Activated CD4-positive, CD25-positive, alpha-beta regulatory T cell treated with anti-CD3 and anti-CD28 coated beads, Interleukin-2, amount 50 U/mL, for 72 hours (primary cell): ENCODE measurements around the gene DOCK3.
"Not testable (repeated sequence)": the region's sequence is repeated elsewhere in the genome, so short reads cannot be mapped to it uniquely, and the experiment has no call there.

Experiments
- DNase-seq: peaks from one replicate; pipeline ENCODE4 v3.0.0; 2021

The DOCK3 gene

DNA sequence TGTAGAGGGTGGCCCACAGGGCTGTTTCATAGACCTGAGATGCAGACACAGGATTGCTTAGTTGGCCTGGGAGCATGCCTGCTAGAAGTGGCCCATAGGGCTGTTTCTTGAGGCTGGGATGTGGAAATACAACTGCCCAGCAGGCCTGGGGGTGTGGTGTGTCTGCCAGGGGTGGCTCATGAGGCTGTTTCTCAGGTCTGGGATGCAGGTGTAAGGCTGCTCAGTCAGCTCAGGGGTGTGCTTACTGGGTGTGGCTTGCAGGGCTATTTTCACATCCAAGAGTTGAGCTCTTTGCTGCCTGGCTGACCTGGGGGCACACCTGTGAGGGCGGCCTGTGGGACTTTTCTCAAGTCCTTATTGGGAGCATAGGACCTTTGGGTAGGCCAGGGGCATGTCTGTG is 131.3 kb downstream of the DOCK3 start:
- DNase-seq: no peak

DNA sequence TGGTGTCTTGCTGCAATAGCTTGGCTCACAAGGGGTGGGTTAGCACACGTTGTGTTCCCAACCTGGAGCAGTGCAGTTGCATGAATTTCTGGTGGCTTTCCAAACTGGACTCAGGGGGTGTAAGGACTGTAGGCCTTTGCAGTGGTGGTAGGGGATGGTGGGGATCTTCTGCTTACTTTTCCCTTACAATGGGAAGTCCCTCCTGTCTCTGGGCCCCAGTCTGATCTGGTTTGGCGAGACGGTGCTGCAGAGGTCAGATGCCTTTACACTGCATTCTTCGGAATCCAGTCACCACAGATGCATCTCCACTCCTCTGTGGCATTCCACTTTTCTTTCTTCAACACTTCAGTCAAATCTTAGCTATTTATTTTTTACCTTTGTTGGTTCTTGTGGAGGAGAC is 132.1 kb downstream of the DOCK3 start:
- DNase-seq: no peak

DNA sequence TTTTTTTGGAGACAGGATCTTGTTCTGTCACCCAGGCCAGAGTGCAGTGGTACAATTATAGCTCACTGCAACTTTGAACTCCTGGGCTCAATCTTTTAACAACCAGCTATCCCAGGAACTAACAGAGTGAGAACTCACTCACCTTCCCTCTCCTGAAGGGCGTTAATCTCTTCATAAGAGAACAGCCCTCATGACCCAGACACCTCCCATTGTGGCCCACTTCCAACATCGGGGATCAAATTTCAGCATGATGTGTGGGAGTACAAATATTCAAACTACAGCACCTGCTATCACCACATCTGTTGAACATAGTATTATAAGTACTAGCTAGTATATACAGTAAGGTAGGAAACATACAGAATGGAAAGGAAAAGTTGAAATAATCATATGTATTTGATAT is 132.5 kb downstream of the DOCK3 start:
- DNase-seq: no peak

DNA sequence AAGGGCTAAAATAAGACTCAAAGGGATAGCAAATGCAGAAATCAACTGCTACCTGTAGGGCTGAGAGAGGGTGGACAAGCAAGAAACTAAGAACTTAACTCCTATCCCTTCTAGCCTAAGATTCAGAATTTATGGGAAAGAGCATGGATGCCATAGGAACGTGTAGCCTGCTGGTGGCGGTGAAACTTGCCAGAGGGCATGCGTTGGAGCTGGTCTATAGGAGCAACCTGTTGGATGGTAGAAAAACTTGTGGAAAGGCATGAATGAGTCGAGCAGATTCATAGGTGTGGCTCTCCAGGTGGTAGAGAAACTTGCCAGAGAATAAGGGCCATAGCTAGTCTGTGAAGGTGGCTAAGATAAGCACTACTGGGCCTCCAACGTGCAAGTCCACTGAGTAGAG is 137.2 kb downstream of the DOCK3 start:
- DNase-seq: no peak

DNA sequence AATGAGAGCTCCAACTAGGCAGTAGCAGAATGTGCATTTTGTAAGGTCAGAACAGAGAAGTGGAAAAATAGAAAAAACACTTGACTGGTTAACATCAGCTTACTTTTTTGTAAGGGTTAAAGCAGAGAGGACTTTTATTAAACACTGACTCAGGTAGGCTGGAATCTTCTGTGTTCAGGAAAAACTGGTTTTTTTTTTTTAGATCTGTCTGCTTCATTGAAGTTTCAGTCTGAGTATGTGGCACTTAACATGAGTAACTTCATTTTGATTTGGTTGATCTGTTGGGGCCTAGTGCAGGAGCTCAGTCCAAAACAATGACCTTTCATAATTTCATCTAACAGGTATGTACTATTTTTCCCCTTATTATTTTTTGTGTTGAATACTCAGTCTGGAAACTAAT is 141.1 kb downstream of the DOCK3 start:
- DNase-seq: no peak

DNA sequence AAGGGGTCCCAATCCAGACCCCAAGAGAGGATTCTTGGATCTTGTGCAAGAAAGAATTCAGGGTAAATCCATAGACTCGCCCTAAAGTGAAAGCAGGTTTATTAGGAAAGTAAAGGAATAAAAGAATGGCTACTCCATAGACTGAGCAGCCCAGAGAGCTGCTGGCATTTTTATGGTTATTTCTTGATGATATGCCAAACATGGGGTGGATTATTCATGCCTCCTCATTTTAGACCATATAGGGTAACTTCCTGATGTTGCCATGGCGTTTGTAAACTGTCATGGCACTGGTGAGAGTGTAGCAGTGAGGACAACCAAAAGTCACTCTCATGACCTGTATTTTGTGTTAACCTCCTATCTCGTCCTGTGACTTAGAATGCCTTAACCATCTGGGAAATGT is 142.2 kb downstream of the DOCK3 start:
- DNase-seq: no peak

DNA sequence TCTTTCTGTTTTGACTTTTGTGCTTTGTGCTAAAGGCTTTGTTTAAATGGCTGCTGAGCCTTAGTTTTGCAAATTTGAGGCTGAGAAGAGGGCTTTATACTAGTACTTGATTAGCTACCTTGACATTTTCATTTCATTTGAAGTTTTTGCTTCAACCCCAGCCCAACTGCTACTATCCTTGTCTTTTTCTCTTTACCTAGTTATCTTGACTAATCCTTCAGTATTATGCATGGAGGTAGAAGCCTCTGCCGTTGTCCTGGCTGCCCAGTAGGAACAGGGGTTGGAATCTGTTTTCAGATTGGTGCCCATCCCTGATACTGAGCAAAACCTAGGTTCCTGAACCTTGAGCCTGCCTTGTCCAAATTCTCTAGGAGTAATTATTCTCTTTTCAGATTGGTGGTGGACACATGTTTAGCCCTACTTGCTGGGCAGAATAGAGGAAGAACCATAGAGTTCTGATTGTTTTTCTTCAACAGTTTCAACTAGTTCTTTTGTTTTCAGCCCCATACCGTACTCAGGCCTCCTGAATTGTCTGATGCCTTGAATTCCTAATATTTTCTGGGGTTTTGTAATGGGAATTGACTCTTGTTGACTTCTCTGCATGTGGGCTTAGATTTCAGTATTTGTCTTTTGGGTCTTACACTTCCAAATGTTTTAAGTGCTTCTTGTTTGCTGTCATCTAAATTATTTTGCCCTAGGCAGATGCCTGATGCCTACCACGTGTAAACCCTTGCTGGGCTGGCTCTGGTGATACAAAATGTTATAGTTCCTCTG is 143.2 kb downstream of the DOCK3 start:
- DNase-seq: no peak

DNA sequence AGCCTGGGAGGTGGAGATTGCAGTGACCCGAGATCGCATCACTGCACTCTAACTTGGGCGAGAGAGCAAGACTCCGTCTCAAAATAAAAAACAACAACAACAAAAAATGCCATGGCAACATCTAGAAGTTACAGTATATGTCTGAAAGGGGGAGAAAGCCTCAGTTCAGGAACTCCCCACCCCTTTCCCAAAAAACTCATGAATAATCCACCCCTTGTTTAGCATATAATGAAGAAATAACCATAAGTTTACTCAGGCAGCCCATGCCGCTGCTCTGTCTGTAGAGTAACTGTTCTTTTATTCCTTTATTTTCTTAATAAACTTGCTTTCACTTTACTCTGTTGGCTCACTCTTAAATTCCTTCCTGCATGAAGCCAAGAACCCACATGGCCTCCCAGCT is 145.2 kb downstream of the DOCK3 start:
- no peak for DNase-seq

DNA sequence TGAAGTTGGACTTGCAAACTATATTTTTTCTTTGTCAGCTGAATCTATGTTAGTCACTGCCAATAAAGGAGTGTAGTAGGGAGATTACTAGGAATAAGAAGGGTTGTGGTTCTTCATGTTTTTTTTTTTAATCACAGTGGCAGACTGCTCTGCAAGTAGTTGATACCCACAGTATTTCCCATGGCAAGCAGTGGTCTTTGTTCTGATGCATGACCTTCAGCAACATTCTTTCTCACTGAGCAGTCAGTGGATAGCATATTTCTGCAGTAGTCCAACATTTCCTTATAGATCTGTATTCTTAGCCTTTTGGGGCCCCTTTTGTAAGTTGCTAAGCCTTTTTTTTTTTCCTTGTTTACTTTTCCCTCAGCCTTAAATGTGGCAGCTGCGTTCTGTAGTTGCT is 151.1 kb downstream of the DOCK3 start:
- DNase-seq: no peak

DNA sequence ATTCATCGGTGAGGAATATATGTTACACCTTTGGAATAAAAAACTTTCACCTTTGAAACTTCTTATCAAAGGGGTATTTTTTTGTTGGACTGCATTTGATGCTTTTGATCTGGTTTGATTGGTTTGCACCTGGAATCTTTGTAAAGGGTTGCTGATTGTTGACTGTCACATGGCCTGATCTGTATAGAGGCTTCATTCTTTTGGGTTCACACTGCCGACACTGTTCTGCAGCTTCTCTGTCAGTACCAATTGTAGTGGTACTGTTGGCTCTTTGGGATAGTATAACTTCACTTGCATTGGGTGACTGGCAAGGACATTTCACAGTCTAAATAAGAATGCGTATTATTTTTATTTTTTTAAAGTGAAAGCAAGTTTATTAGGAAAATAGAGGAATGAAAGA is 155.7 kb downstream of the DOCK3 start:
- DNase-seq: no peak

DNA sequence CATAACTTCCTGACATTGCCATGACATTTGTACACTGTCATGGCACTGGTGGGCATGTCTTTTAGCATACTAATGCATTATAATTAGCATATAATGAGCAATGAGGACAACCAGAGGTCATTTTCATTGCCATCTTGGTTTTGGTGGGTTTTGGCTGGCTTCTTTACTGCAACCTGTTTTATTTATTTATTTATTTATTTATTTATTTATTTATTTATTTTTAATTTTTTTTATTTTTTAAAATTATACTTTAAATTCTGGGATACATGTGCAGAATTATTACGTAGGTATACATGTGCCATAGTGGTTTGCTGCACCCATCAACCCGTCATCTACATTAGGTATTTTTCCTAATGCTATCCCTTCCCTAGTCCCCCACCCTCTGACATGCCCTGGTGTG is 156.3 kb downstream of the DOCK3 start:
- not testable (repeated sequence) for DNase-seq

DNA sequence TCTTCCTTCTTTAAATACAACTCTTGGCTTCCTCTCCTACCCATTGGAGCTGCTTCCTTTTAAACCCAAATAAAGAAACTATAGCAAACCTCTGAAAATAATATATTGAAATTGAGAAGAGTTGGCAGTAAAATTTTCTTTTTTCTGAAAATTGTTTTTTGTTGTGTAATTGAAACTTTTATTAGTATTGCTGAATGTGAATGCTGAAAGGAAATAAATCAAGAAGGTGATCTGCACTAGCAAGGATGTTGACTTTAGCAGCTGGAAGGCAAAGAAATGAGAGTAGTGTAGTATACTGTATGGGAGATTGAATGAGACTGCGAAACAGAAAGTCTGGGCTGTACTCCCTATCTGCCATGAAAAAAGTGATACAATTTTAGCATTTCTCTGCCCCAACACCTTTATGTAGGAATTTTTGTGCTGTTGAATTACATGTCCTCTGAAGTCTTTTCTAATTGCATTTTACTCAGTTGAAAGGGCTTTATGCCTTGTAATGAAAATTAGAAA is 166.3 kb downstream of the DOCK3 start:
- DNase-seq: no peak

DNA sequence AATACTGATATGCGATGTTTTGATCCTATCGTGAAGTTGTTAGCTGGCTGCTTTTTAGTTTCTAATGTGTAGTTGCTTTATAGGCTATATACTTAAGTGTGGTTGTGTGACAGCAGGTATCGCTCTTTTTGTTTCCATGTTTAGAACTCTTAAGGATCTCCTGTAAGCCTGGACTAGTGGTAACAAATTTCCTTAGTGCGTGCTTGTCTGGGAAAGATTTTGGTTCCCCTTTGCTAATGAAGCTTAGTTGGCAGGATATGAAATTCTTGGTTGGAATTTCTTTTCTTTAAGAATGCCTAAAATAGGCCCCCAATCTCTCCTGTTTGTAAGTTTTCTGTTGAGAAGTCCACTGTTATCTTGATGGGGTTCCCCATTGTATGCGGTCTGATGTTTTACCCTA is 173.6 kb downstream of the DOCK3 start:
- no peak for DNase-seq

DNA sequence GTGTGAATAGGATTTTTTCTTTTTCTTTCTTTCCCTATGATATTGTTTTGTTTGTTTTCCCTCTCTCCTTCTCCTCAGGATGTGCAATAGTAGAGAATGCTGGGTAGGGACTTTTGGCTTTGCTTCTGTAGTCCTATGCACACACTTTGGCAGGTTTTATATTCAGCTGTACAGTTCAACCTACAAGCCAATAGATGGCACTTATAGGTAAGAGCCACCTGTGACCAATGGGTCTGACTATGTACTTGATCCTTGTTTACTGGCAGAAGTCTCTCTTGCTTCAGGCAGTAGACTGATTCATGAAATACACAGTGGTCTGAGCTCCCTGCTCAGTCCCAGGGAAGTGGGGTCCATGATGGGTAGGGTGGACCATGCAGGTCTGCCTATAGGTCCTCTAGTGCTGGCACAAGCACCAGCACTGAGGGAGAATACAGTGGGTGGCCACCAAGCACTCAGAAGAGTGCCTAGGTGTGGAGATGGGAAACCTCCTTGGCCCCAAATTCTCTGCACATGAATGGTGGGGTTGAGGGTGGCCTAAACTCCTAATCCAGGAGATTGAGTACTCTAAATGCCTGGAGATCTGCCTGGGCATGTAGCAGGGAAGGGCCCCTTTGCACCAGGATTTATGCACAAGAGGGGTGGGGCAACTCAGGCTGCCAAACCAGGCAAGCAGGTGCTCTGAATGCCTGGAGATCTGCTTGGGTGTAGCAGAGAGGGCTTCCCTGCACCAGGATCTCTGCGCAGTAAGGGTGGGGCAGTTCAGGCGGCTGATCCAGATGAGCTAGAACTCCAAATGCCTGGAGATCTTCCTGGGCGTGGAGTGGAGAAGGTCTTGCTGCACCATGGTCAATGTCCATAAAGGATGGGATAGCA is 176.1 kb downstream of the DOCK3 start:
- no peak for DNase-seq

DNA sequence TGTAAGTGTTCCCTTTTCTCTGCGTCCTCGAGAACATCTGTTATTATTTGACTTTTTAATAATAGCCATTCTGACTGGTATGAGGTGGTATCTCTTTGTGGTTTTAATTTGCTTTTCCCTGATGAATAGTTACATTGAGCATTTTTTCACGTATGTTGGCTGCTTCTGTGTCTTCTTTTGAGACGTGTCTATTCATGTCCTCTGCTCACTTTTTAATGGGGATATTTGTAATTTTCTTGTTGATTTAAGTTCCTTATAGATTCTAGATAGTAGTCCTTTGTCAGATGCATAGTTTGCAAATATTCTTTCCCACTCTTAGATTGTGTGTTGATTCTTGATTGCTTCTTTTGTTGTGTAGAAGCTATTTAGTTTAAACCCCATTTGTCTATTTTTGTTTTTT is 179.2 kb downstream of the DOCK3 start:
- no peak for DNase-seq

DNA sequence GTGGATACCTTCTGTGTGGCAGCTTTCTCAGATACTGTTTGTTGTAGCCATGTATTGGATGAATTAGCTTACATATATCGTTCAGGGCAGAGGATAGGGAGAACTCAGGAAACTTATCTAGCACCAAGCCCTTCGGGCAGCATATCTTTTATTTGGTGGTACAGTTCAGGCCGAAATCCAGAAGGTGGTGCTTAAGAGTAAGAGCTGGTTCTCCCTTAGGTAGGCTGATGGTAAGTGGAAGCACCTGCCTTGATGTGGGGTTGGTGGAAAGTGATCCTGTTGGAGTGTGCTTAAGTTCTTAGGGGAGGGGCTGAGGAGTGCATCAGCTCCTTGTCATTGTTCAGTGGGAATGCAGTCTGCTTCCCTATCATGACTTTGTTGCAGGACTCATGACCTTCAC is 187.5 kb downstream of the DOCK3 start:
- DNase-seq: no peak

DNA sequence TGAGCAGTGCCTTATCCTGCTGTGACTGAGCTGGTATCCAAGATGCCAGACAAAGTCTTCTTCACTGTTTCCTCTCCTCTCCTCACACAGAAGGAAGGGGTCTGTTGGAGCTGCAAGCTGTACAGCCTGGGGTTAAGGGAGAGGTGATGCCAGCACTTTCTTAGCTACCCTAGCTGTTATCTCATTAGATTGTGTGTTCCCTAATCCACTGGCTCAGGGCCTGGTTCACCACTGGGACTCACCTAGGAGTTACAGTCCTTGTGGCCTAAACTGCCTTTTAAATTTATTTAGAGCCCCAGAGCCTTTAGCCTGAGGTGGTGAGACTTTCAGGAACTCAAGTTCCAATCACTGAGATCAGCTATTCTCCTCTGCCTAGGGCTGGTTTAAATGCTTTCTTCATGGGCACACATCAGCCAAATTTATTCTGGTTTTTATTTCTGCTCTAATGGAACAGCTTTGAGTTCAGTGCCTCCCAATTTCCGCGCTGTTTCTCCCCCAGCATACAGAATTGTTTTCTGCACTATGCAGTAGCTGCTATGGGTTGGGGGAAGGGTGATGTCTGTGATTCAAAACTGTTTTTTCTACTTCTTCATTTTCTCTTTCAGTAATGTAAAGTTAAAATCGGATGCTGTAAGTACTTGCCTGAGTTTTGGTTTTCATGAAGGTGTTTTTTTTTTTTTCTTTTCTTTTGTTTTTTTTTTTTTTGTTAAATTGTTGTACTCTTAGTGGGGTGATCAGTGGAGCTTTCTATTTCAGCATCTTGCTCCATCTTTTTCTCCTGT is 198.8 kb downstream of the DOCK3 start:
- DNase-seq: no peak

DNA sequence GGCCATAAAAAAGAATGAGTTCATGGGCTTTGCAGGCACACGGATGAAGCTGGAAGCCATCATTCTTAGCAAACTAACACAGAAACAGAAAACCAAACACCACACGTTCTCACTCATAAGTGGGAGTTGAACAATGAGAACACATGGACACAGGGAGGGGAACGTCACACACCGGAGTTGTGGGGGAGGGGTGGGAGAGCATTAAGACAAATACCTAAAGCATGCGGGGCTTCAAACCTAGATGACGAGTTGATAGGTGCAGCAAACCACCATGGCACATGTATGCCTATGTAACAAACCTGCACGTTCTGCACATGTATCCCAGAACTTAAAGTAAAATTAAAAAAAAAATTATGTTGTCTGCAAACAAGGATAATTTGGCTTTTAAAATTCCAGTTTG is 200.1 kb downstream of the DOCK3 start:
- DNase-seq: not testable (repeated sequence)

DNA sequence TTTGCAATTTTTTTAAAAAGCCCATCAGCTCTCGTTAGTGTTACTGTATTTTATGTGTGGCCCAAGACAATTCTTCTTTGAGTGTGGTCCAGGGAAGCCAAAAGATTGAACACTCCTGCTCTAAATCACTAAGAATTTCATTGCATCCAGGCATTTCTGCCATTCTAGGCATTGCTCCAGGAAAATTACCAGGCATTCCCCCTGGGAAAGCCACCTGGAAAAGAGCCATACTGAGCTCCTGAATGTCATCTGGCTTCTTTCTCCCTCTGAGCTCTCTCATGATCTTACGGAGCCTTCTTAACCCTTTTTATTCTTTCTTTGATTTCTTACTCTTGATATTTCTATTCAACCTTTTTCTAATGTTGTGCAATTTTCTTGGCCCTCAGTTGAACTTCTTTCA is 202.2 kb downstream of the DOCK3 start:
- no peak for DNase-seq

DNA sequence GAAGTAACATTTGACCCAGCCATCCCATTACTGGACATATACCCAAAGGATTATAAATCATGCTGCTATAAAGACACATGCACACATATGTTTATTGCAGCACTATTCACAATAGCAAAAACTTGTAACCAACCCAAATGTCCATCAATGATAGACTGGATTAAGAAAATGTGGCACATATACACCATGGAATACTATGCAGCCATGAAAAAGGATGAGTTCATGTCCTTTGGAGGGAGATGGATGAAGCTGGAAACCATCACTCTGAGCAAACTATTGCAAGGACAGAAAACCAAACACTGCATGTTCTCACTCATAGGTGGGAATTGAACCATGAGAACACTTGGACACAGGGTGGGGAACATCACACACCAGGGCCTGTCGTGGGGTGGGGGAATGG is 208.0 kb downstream of the DOCK3 start:
- DNase-seq: not testable (repeated sequence)

DNA sequence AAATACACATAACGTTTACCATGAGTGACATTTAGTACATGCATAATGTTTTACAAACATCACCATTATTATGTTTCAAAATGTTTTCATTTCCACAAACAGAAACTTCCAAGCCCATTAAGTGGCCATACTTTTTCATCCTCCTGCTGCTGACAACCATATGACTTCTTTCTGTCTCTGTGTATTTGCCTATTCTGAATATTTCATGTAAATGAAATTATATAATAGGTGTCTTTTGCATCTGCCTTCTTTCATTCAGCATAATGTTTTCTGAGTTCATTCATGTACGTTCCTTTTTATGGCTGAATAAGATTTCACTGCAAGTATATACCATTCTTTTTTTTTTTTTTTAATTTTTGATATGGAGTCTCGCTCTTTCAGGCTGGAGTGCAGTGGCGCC is 209.0 kb downstream of the DOCK3 start:
- no peak for DNase-seq

DNA sequence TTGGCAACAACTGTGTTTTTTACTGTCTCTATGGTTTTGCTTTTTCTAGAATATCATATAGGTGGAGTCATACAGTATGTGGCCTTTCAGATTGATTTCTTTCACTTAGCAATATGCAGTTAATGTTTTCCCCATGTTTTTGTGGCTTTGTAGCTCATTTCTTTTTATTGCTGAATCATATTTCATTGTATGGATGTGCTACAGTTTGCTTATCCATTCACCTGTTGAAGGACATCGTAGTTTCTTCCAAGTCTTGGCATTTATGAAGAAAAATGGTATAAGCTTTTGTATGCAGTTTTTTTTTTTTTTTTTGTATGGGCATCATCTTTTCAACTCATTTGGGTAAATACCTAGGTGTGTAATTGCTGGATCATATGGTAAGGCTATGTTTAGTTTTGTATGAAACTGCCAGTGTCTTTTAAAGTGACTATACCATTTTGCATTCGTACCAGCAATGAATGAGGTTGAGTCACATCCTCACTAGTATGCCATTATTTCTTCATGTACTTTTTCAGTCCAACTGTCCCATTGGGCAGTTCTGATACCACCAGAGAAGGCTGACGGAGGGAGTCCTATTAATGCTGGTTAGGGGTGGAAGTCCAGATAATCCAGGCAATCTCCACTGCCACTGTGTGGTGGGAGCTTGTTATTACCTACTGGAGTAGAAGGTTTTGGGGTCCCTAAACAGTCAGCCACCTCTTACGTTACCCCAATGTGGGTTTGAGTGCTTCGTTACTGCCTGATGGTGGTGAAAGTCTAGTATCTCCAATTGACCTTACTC is 210.5 kb downstream of the DOCK3 start:
- DNase-seq: no peak
